Measurements from ENCODE around the gene SKIDA1. TPM values are rescaled to one million over a fixed set of nuclear protein-coding genes. Genes with fewer than 3 reads are reported as not detected.
"Not testable (repeated sequence)": the region's sequence is repeated elsewhere in the genome, so short reads cannot be mapped to it uniquely, and the experiment has no call there.

SKIDA1 gene
- 0.56 and 1.2 TPM in 2 replicates for total RNA-seq (2022)
- Bru-seq, nascent RNA: percentile 31 among the genes with signal in this experiment
- BruChase-seq, experiment 1, labeled RNA remaining after a 6-hour chase: percentile 42 among the genes with signal in this experiment
- percentile 37 among the genes with signal in this experiment for BruChase-seq, experiment 2, labeled RNA remaining after a 2-hour chase
- long read RNA-seq, partial matches to known transcripts: 0 of 2 reads
- long read RNA-seq, other reads (novel, unspliced or antisense): 1 of 2 reads

- ChIA-PET CTCF (interaction anchor here (0.5 to 1.6 kb wide), 6 partner anchors 17 to 472 kb away, joined by 3 to 5 read pairs (median 3); no protein-coding TSS in a partner anchor), POLR2A (interaction anchor here (0.6 to 11.2 kb wide), 21 partner anchors 7 to 1707 kb away, joined by 3 to 141 read pairs (median 3); partner anchors contain the start of gene MLLT10)
- Mint-ChIP-seq H3K4me3 (ENCODE audit: unreplicated experiment) (peak within 1 kb of the TSS; percentile 97), H3K9me3 (ENCODE audit: unreplicated experiment) (no peaks in the 10 kb centered on the region), H3K4me1 (ENCODE audit: insufficient read depth, unreplicated experiment) (peaks cover 10% of the 10 kb centered on the region), H3K27me3 (ENCODE audit: insufficient read depth, unreplicated experiment) (no peaks in the 10 kb centered on the region), H3K27ac (ENCODE audit: low read depth, unreplicated experiment) (peak within 1 kb of the TSS; percentile 100), H3K36me3 (ENCODE audit: insufficient read depth, unreplicated experiment) (no peaks in the 10 kb centered on the region)
- peak; percentile 84 for DNase-seq (ENCODE audit: unreplicated experiment)
- BruUV-seq (replicated peaks): no TSS peak
- no peak for TF ChIP-seq CTCF (IDR thresholded peaks at IDR 0.05; ENCODE audit: unreplicated experiment)
- intact Hi-C loops (cut with micrococcal nuclease): loop anchor here (2.0 to 5.0 kb wide), 2 partner anchors 29 to 448 kb away; no protein-coding TSS in a partner anchor
Measured at GRCh38 chr10:21525367-21526187, at the start of gene SKIDA1. SKIDA1 (minus strand) TSS chr10:21525682; CDS start chr10:21517822, 7,860 bp downstream.

- H3K4me3 Mint-ChIP-seq (ENCODE audit: unreplicated experiment); CTCF ChIA-PET; H3K9me3 Mint-ChIP-seq (ENCODE audit: unreplicated experiment); H3K27ac Mint-ChIP-seq (ENCODE audit: low read depth, unreplicated experiment); BruUV-seq (replicated peaks); DNase-seq (ENCODE audit: unreplicated experiment); intact Hi-C loops (cut with micrococcal nuclease); H3K27me3 Mint-ChIP-seq (ENCODE audit: insufficient read depth, unreplicated experiment): not testable (repeated sequence)
- POLR2A ChIA-PET: interaction anchor here (0.6 kb wide), 2 partner anchors 10 to 251 kb away, joined by 3 read pairs; no protein-coding TSS in a partner anchor
- peaks cover 21% of the 10 kb centered on the region for H3K4me1 Mint-ChIP-seq (ENCODE audit: insufficient read depth, unreplicated experiment)
- peaks cover 40% of the 10 kb centered on the region for H3K36me3 Mint-ChIP-seq (ENCODE audit: insufficient read depth, unreplicated experiment)
Measured at GRCh38 chr10:21574514-21574913, 49.0 kb upstream of the SKIDA1 start.

GRCh38 chr10:21572578-21572977 is 47.1 kb upstream of the SKIDA1 start:
- intact Hi-C loops (cut with micrococcal nuclease): no loop called here
- H3K27ac Mint-ChIP-seq (ENCODE audit: low read depth, unreplicated experiment): peak overlapping the region; percentile 57
- H3K9me3 Mint-ChIP-seq (ENCODE audit: unreplicated experiment): no peaks in the 10 kb centered on the region
- BruUV-seq (replicated peaks): no TSS peak
- H3K4me1 Mint-ChIP-seq (ENCODE audit: insufficient read depth, unreplicated experiment): peaks cover 21% of the 10 kb centered on the region
- ChIA-PET CTCF (no interaction called here), POLR2A (interaction anchor here (0.7 kb wide), 1 partner anchor 122 kb away, joined by 3 read pairs; no protein-coding TSS in a partner anchor)
- no peaks in the 10 kb centered on the region for H3K27me3 Mint-ChIP-seq (ENCODE audit: insufficient read depth, unreplicated experiment)
- no peak for TF ChIP-seq CTCF (IDR thresholded peaks at IDR 0.05; ENCODE audit: unreplicated experiment)
- DNase-seq (ENCODE audit: unreplicated experiment): peak; percentile 59
- H3K4me3 Mint-ChIP-seq (ENCODE audit: unreplicated experiment): no peak overlapping the region
- peaks cover 51% of the 10 kb centered on the region for H3K36me3 Mint-ChIP-seq (ENCODE audit: insufficient read depth, unreplicated experiment)

GRCh38 chr10:21570761-21571521 is 45.5 kb upstream of the SKIDA1 start:
- Mint-ChIP-seq H3K4me3 (ENCODE audit: unreplicated experiment) (no peak overlapping the region), H3K36me3 (ENCODE audit: insufficient read depth, unreplicated experiment) (peaks cover 53% of the 10 kb centered on the region), H3K4me1 (ENCODE audit: insufficient read depth, unreplicated experiment) (peaks cover 21% of the 10 kb centered on the region), H3K27ac (ENCODE audit: low read depth, unreplicated experiment) (no peak overlapping the region), H3K27me3 (ENCODE audit: insufficient read depth, unreplicated experiment) (no peaks in the 10 kb centered on the region), H3K9me3 (ENCODE audit: unreplicated experiment) (no peaks in the 10 kb centered on the region)
- BruUV-seq (replicated peaks): no TSS peak
- no peak for TF ChIP-seq CTCF (IDR thresholded peaks at IDR 0.05; ENCODE audit: unreplicated experiment)
- POLR2A ChIA-PET: interaction anchor here (0.7 kb wide), 1 partner anchor 357 kb away, joined by 3 read pairs; no protein-coding TSS in a partner anchor
- CTCF ChIA-PET: interaction anchor here (0.5 kb wide), 1 partner anchor 840 kb away, joined by 4 read pairs; no protein-coding TSS in a partner anchor
- no peak for DNase-seq (ENCODE audit: unreplicated experiment)
- intact Hi-C loops (cut with micrococcal nuclease): no loop called here

GRCh38 chr10:21558984-21559383 is 33.5 kb upstream of the SKIDA1 start:
- DNase-seq (ENCODE audit: unreplicated experiment); intact Hi-C loops (cut with micrococcal nuclease); H3K27ac Mint-ChIP-seq (ENCODE audit: low read depth, unreplicated experiment); H3K4me3 Mint-ChIP-seq (ENCODE audit: unreplicated experiment); BruUV-seq (replicated peaks); H3K27me3 Mint-ChIP-seq (ENCODE audit: insufficient read depth, unreplicated experiment); H3K9me3 Mint-ChIP-seq (ENCODE audit: unreplicated experiment): not testable (repeated sequence)
- ChIA-PET POLR2A (interaction anchor here (0.6 to 1.5 kb wide), 5 partner anchors 9 to 1901 kb away, joined by 3 to 4 read pairs (median 3); no protein-coding TSS in a partner anchor), CTCF (interaction anchor here (0.5 to 0.7 kb wide), 3 partner anchors 16 to 416 kb away, joined by 3 to 4 read pairs (median 4); no protein-coding TSS in a partner anchor)
- Mint-ChIP-seq H3K36me3 (ENCODE audit: insufficient read depth, unreplicated experiment) (peaks cover 89% of the 10 kb centered on the region), H3K4me1 (ENCODE audit: insufficient read depth, unreplicated experiment) (peaks cover 21% of the 10 kb centered on the region)

Data from MCF 10A (cell line).